AG08395 (cell line): Measurements from ENCODE around the gene ME1.
"Not testable (repeated sequence)": the region's sequence is repeated elsewhere in the genome, so short reads cannot be mapped to it uniquely, and the experiment has no call there.

Experiments
- DNase-seq: peaks from one replicate; pipeline ENCODE4 v3.0.0; 2012; ENCODE audit warnings: mixed read lengths, low spot score

Gene ME1

DNA sequence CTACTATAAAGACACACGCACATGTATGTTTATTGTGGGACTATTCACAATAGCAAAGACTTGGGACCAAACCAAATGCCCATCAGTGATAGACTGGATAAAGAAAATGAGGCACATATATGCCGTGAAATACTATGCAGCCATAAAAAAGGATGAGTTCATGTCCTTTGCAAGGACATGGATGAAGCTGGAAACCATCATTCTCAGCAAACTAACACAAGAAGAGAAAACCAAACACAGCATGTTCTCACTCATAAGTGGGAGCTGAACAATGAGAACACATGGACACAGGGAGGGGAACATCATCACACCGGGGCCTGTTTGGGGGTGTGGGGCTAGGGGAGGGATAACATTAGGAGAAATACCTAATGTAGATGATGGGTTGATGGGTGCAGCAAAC is 174.1 kb downstream of the ME1 start:
- not testable (repeated sequence) for DNase-seq

DNA sequence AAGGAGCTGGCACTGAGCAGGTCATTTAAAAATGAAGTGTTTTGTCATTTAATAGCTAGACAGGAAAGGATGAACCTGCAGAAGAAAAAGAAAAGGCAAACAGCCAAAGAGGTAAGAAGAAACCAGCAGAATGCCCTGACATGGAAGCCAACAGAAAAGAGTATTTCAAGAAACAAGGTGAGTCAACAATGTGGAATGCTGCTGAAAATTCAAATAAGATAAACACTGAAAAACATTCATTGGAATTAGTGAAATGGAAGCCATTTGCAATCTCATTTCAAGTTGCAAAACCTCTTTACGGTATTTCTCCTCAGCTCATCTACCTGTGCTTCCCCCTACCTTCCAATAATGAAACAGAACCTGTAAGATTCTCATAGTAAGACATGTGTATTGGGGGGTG is 178.1 kb downstream of the ME1 start:
- peak; percentile 23 for DNase-seq

DNA sequence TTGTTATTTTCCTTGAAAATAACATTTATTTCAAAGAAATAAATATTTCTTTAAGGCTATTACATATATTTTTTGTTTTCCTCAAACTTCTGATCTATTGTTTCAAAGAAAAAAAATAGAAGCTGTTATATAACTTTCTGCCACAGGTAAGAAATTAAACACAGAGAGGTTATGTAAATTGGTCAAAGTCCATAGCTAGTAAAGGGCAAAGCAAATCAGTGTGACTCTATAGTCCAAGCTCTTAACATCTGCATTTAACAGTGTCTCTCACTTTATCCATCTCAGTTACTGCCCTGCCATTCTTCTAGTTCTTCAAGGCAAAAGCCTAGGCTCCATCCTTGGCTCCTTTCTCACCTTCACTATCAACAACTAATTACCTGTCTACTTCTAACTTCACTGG is 180.6 kb downstream of the ME1 start:
- no peak for DNase-seq

DNA sequence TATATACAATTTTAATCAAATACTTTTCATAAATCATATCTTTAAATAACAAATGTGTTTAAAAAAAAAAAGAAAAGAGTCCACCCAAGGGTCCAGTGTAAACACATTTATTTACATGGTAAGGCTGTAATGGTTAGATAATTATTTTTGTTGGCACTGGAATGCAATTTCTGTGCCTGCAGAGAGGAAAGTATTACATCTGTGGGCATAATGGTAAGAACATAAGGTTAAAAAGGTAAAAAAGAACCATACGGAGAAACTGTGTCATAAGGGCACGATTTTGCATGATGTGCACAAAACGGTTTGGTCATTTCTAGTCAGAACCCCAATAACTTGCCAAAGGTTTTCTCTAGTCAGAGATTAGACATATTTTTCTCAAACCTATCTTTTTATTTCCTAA is 183.4 kb downstream of the ME1 start:
- DNase-seq: no peak

DNA sequence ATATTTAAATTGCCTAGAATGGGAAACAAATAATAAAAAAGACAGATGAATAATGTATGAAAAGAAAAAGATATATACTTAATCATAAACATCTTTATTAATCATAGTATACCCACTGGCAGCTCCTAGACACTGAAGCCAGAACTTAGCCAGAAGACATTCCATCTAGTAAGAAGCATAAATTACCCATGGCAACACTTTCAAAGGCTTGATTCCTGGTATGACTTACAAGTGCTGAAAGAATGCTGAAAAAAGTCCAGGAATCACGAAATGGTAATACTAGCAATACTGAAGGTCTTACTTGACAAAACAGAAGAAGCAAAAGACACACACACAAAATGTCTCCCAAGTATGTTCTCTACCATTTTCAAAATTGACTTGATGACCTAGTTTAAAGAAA is 199.7 kb downstream of the ME1 start:
- peak; percentile 17 for DNase-seq

DNA sequence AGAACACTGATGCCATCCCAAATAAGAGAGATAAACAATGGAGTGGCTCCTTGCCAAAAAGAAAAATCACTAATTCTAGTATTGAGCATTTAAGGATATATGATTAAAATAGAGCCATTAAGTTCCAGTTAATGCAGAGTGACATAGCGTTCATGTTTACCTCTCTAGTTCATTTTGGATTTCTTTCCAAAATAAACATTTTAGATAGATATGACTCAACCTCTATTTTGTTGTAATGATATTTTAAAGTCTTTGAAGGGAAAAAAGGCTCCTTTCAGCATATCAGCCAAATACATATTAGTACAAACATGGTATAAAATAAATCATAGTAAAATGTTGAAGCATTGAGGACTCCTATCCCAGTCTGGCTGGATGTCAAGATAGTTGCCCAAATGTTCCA is 204.3 kb downstream of the ME1 start:
- no peak for DNase-seq

DNA sequence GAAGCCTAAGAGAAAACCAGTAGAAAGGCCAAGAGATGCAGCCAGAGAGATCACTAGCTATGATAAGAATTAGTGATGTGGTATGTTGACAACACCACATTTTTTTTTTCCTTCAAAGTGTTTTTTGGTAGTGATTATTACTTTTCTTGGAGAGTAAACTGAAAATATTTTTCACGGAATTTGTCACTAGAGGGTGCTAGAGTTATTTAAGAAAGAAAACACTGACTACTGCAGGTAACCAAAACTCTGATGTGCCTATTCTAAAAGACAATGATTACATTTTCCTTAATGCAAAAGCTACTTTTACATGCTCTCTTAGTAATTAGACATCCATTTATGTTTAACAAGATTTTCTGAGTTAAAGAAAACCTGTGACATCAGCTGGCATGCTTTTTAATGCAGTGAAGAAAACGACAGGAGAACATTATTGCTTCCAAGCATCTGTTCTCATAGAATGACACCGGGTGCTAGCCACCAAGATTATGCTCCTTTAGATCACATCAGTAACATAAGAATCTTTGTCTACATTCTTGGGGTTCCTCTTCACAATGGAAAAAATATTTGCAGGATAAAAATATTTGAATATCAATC is 208.9 kb downstream of the ME1 start:
- peak; percentile 38 for DNase-seq

DNA sequence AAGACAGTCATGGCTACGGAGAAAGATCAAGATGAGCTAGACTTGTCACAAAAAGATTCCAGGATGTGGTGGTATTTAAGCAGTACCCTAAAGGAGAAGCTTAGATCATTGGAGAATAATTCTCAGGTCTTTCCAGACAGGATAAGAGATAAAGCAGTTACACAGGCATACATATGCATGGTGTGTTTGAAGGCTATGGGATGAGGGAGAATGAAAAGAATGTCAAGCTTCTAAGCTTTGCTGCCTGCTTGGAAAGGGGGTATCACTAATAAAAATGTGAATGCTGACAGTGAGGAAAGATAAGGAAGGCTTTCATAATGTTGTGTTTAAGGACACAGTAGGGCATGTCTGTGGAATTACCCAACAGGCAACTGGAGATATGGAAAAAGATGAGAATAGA is 209.6 kb downstream of the ME1 start:
- no peak for DNase-seq

DNA sequence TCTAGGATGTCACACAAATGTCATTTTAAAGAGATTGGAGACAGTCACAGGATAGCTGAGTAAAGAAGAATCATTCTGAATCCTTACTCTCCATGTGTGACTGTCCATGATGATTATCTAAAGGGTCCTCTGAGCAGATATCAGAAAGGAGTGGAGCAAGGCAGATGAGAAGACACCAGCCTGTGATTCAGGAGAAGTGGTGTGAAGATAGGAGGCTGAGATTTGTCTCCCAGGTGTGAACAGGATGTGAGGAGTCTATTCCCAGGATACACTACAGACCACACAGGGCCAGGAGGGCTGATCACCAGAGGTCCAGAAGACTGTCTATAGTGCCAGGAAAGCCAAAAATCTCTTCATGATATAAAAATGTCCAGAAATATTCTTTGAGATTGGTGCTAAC is 210.7 kb downstream of the ME1 start:
- DNase-seq: no peak

DNA sequence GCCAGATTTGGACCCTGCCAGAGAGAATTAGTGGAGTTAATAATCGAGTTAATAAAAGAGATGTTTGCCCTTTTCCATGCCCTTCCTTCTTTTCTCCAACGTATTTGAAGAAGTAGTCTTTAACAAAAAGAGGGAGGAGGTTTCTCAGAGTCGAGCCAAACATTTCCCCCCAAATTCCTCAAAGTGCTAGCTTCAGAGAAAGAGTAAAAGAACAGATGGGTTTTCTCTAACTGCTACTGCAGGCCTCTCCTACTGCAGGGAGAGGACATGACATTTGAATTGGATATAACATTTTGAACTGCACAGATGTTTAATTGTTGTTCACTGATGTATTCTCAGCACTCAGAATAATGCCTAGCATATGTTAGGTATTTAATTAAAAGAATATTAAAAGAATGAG is 212.2 kb downstream of the ME1 start:
- DNase-seq: no peak

DNA sequence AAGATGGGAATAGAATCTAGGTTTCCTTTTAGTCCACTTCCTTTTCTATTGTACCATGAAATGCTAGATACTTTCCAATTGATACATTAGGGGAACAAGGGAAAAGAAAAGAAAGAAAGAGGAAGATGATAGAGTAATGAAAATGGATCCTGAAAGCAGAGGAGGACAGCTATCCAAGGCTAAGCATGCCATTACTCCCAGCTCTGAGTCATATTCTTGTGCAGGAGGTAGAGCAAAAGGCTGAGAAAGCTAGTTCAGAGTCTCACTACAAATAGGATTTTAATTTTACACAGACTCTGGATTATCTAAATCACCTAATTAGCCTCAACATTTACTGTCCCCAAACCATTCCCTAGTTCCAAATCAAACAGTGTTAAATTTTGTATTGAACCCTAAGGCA is 214.0 kb downstream of the ME1 start:
- no peak for DNase-seq

DNA sequence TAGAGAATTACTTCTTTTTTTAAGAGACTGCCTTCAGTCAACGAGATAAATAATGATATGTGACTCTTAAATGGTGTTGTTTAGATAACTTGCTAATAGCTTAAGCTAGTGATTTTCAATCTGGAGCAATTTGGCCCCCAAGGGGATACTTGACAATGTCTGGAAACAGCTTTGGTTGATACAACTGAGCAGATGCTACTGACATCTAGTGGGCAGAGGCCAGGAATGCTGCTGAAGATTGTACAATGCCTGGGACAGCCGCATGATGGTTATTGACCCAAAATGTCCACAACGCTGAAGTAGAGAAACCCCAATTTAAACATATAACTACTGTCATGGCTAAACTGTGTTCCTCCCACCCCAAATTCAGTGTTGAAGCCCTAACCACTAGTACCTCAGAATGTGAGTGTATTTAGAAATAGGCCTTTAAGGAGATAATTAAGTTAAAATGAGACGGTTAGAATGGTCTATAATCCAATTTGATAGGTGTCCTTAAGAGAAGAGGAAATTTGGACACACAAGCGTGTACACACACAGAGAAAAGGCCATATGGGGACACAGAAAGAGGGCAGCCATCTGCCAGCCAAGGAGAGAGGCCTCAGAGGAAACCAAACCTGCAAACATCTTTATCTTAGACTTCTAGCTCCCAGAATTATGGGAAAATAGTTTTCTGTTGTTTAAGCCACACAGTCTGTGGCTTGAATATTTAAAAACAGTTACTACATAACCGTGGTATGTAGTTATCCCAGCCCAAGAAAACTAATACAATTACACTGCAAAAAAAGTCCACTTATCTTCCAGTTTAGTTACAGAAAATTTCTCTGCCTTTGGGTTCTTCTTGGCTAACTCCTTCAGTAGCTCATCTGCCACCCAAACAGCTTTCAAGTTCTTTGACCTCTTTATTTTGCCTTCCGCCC is 215.5 kb downstream of the ME1 start:
- DNase-seq: peak; percentile 70

DNA sequence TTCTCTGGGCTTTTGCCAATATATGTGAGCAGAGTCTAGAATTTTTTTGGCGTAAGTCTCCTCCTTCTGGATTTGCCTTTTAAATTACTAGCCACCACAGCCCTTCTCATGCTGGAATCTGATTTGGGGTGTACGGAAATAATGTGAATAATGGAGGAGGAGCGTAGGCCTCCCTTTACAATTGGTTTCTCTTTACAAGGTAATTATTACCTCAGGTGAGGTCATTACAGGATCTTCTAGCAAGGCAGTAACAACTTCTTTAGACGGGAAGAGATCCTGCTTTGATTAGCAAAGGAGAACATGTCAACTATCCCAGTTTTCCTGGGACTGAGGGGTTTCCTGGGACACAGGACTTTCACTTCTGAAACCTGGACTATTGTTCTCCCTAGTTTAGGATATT is 228.8 kb downstream of the ME1 start:
- DNase-seq: no peak

DNA sequence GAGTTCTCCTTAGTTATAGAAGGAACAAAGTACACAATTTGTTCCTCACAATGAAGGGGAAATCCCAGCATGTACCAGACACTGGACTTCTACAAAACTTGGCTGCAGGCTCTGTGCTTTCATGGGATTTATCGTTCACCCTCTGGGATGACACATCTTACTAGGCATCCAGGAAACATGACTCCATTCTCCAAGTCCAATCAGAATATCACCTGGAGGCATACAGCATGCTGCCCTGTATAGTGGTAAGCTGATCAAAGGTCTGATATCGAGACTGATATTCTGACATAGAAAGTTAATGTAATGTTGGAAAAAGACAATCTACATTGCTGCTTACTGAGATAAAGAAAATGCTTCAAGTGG is 231.0 kb downstream of the ME1 start:
- DNase-seq: peak; percentile 46

DNA sequence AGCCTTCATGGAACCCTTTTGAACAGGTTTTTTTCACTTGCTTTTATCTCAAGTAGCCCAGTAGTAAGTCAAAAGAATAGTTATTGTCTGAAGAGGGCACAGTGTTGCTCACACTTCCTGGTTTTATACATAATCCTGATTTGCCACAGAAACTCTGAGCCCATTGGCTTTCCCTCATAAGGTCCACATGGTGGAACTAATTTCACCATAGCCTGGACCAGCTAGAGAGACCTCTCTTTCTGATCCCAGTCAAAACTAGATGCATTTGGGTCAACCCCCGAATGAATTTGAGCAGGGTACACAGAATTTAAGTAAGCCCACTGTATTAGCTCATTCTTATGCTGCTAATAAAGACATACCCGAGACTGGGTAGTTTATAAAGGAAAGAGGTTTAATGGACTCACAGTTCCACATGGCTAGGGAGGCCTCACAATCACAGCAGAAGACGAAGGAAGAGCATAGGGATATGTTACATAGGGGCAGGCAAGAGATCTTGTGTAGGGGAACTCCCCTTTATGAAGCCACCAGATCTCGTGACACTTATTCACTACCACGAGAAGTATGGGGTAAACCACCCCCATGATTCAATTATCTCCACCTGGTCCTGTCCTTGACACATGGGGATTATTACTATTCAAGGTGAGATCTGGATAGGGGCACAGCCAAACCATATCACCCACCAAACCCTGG is 231.5 kb downstream of the ME1 start:
- no peak for DNase-seq

DNA sequence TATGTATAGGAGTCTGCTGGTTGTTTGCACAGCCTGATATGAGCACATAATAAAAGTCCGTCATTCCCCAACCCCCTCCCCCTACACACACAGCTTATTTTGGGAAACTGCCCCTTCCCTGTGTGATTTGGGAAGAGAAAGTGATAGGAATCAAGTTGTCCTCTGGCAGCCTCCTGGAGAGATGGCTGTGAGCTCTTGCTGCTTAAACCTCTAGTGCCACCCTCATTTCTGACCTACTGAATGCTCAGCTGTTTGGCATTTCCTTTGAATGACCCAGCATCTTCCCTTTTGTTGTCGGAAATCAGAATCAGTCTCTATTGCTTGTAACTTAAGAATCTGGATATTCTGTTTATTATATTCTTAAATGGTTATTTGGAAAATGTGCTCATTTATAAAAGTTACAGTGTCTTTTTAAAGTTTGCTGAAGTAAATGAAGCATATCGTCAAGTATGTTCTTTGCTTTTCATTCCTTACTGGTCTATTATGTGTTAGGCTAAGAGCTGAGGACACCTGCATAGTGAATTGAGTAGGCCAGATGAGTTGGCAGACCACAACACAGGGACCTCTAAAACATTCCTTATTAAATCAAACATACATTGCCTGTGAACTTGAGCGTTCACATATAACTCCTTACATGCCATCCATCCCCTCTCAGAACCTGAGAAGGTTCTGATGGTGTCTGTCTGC is 232.2 kb downstream of the ME1 start:
- peak; percentile 29 for DNase-seq

DNA sequence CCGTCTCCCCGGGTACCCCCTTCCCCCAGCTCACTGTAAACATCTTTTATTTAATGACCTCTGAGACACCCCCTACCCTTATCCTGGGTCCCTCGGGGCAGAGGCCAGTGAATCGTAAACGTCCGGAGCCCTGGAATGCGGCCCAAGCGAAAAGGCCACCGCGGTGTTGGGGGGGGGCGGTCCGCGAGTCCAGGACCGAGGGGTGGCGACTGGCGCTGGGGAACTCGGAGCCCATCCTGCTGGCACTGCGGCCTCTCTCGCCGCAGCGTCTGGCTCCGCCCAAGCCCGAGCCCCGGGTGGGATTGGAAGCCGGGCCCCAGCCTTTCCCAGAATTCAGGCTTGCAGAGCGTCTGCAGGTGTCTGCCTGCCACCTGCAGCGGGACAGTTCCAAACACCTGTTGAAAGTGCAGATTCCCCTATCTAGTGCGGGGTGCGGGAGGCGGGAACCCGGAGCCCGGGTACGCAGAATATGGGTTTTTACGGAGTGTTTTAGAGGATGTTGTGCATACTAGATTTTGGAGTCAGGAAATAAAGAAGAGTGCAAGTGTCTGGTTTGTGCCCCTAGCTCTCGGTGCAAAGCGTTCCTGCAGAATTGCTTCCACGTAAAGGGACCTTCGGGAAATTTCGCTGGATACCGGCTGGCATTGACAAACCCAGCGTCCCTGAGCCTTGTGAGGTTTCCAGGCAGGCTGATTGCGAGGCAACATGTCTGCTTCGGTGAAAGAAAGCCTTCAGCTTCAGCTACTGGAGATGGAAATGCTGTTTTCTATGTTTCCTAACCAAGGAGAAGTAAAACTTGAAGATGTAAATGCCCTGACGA is 236.9 kb downstream of the ME1 start:
- DNase-seq: peak; percentile 53

DNA sequence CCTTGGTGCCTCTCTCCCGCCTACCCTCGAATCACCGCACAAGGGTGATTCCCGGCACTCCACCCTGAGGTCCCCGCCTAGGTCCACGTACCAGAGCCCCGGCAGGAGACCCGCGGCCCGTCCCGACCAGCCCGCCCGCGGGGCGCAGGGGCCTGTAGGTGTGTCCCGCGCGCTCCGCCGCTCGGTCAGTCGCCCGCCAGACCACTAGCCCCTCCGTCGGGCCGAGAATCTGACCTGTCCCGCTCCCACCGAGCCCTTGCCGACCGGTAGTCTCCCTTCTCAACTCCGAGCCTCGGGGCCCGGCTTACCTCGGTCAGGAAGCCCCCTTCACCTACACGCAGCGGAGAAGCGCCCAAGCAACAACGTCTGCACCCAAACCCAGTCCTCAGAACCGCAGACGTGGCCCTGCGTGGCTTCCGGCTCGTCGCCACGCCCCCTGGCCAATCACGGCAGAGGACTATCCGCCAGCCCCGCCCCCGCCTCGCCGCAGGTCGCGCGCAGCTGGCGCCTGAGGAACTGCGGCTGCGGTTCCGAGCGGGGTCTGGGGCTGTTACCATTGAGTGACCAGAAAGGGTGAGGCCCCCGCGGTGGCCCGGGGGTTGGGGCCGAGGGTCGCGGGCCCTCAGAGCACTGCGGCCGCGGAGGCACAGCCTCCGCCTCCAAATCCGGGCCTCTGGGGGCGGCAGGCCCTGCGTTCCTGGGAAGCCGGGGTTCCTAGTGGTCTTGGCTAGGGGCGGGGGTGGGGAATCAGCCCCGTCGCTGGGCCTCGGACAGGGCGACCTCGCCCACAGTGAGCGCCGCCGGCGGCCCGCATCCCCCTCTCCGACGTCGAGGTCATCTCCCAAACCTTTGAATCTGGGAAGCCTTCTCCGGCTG is 237.7 kb downstream of the ME1 start, which contains the start of the genes PGM3 and RWDD2A:
PGM3 (minus strand) TSS at position 395 of the 876 bp plus-strand sequence. CDS start 2,253 bp downstream, outside the sequence.
RWDD2A (plus strand) TSS at position 487 of the 876 bp plus-strand sequence. CDS start 1,095 bp downstream, outside the sequence.
- DNase-seq: peak; percentile 97

DNA sequence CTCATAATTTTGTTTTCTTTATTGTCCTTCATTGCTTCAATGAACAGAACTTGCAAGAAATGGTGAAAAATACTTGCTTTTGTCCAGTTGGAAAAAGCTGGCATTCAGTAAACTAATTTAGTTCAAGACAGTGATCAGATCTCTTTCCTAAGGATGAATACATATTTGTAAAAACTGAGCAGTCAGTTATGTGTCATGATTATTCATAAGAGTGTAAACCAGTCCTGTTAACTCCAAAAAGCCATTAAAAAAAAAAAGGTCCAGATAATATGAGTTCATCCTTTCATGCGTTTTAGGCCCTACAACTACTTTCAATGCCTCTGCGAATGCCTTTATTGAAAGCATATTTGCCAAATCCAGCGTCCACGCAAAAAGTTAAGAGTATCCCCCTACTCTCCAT is 238.4 kb downstream of the ME1 start:
- peak; percentile 7 for DNase-seq

DNA sequence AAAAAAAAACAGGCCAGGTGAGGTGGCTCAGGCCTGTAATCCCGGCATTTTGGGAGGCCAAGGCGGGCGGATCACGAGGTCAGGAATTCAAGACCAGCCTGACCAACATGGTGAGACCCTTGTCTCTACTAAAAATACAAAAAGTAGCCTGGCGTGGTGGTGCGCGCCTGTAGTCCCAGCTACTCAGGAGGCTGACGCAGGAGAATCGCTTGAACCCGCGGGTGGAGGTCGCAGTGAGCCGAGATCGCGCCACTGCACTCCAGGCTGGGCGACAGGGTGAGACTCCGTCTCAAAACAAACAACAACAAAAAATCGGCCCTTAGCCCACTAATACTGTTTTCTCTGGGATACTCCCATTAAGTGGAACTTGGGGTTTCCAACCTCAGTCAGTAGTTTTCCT is 238.9 kb downstream of the ME1 start:
- not testable (repeated sequence) for DNase-seq
